HG03095 (cell line): ENCODE data around the gene ZNF737.
"Not testable (repeated sequence)": the region's sequence is repeated elsewhere in the genome, so short reads cannot be mapped to it uniquely, and the experiment has no call there.

ENCODE experiments used
- ATAC-seq: cut with Tn5 transposase; IDR thresholded peaks from one replicate; pipeline ENCODE4 v1.9.1; 2021; ENCODE audit warnings: moderate library complexity; ENCODE audit not compliant: unreplicated experiment

Gene ZNF737

GRCh38 chr19:20565321-20566018 lies at the start of gene ZNF737:
TSS of gene ZNF737 (minus strand) at chr19:20565781. CDS start at chr19:20565640, 141 bp downstream.
- ATAC-seq = peak; percentile 93

GRCh38 chr19:20614971-20615370 lies 49.4 kb upstream of the ZNF737 start:
- not testable (repeated sequence) for ATAC-seq

GRCh38 chr19:20612711-20613316 lies 47.2 kb upstream of the ZNF737 start:
- no peak for ATAC-seq

- no peak for ATAC-seq
Measured at GRCh38 chr19:20611866-20612265, 46.3 kb upstream of the ZNF737 start.

GRCh38 chr19:20607943-20608342 lies 42.4 kb upstream of the ZNF737 start:
- no peak for ATAC-seq

- ATAC-seq = no peak
Measured at GRCh38 chr19:20558571-20558970, 7.0 kb downstream of the ZNF737 start.

- ATAC-seq = no peak
Measured at GRCh38 chr19:20558011-20558410, 7.6 kb downstream of the ZNF737 start.

GRCh38 chr19:20544667-20545333 lies 20.8 kb downstream of the ZNF737 start:
- ATAC-seq = not testable (repeated sequence)

GRCh38 chr19:20530303-20530702 lies 35.3 kb downstream of the ZNF737 start:
- ATAC-seq = not testable (repeated sequence)

GRCh38 chr19:20513189-20513904 lies 52.2 kb downstream of the ZNF737 start:
- ATAC-seq = no peak

- no peak for ATAC-seq
Measured at GRCh38 chr19:20503476-20503875, 62.1 kb downstream of the ZNF737 start.
